Measurements from ENCODE around the gene FBN1.

Gene FBN1

DNA sequence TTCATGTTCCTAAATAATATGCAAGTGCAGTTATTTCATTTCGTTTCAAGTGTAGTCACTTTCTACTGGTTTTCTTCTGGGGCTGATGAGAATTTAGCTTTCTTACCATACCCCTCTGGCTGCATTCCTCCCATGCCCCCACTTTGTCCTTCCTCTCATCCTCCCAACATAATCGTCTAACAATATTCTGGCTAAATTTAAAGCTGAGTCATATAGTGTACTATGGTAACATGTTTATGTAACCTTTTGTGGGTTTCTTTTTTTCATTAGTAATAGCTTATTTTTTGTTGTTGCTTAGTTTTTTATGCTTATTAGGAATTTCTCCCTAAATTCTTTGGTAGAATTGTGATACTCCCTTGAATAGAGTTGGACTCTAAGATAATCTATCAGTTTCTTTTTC lies 283.8 kb downstream of the FBN1 start:
- no peak overlapping the region for H3K9ac ChIP-seq (ENCODE audit: insufficient read length)
- no peak for DNase-seq (ENCODE audit: low read depth, low spot score)
- no peak overlapping the region for H3K4me3 ChIP-seq
- H3K27ac ChIP-seq = no peak overlapping the region
- no peaks in the 10 kb centered on the region for H3K36me3 ChIP-seq (ENCODE audit: insufficient read depth, low read length)
- TF ChIP-seq POLR2AphosphoS5 (IDR thresholded peaks at IDR 0.05; ENCODE audit: borderline replicate concordance, low read depth, low read length) (no peak), EZH2 (IDR thresholded peaks at IDR 0.05) (no peak), FOXP2 (optimal IDR thresholded peaks at IDR 0.05; ENCODE audit: control extremely low read depth, extremely low read length, insufficient read depth) (no peak)
- H3K9me3 ChIP-seq (ENCODE audit: low read depth, low read length) = no peaks in the 10 kb centered on the region

DNA sequence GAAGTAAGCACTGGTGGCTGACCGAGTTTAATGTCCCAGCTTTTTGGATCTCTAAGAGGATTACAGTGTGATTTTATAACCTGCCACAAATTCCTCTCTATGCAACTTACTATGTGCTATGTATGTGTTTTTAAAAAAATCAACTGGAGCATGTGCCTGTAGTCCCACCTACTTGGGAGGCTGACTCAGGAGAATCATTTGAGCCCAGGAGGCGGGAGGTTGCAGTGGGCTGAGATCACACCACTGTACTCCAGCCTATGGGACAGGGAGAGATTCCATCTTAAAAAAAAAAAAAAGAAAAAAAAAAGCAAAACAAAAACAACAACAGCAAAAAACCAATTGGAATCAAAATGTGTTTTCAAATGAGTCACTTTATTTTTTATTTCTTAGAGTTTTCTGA lies 284.7 kb downstream of the FBN1 start:
- Histone ChIP-seq H3K4me3 (no peak overlapping the region), H3K36me3 (ENCODE audit: insufficient read depth, low read length) (no peaks in the 10 kb centered on the region), H3K9ac (ENCODE audit: insufficient read length) (peak overlapping the region; percentile 6), H3K9me3 (ENCODE audit: low read depth, low read length) (no peaks in the 10 kb centered on the region), H3K27ac (no peak overlapping the region; the same call in 1 of the 2 replicates)
- no peak for DNase-seq (ENCODE audit: low read depth, low spot score)
- TF ChIP-seq EZH2 (IDR thresholded peaks at IDR 0.05) (no peak), POLR2AphosphoS5 (IDR thresholded peaks at IDR 0.05; ENCODE audit: borderline replicate concordance, low read depth, low read length) (no peak), FOXP2 (optimal IDR thresholded peaks at IDR 0.05; ENCODE audit: control extremely low read depth, extremely low read length, insufficient read depth) (no peak)
